Stimulated activated CD8-positive, alpha-beta memory T cell treated with anti-CD3 and anti-CD28 coated beads, Interleukin-2, amount 100 ng/mL, for 1 hour (primary cell): Measurements from ENCODE around the gene PIR.
A peak's percentile ranks its signal among the peaks of the same experiment; 100 is the strongest.

ENCODE experiments used
- DNase-seq, 2 donors: peaks; one replicate each; pipeline ENCODE4 v3.0.0-alpha.2; 2020; ENCODE audit warnings: low read depth in 2 of 2

PIR gene

GRCh38 chrX:15349046-15349445 is 144.1 kb downstream of the PIR start:
- no peak for DNase-seq

DNA sequence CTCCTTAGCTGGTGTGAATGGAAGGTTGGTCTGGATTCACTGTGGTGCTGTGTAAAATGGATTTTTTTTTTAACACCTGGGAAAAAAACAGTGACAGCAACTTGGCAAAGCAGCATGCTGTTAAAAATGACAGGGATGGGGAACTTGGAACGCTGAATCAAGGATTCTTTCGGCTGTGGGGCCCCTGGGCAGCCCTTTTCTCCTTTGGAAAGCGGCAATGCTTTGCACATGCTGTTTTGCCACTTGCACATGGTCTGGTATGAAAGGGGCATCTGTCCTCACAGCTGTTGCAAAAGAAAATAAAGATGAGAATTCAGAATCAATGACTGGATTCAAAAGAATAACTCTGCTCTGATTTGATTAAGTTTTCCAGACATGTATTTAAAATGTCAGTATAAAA is 147.2 kb downstream of the PIR start:
- DNase-seq: no peak

- no peak for DNase-seq
These were observed 149.0 kb downstream of the PIR start for GRCh38 chrX:15344106-15344505.

DNA sequence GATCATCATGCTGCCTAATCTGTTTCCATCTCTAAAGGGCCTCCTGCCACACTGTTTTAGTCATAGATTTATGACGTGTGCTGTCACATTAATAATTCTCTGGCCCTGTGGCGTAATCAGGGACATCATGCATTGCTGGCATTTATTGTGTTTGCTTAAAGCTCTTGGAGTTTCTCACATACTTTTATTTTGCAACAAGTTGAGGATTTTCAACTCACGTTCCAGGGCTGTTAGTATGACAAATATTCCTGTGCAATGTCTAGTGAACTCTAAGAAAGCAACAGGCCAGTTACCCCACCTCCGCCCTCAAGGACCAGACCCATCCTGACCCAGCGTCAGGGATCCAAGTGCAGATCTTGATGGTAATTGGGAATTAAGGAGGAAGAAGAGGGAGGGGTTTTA is 150.1 kb downstream of the PIR start:
- no peak for DNase-seq

- DNase-seq: no peak
These were observed 152.3 kb downstream of the PIR start for GRCh38 chrX:15340867-15341266.

DNA sequence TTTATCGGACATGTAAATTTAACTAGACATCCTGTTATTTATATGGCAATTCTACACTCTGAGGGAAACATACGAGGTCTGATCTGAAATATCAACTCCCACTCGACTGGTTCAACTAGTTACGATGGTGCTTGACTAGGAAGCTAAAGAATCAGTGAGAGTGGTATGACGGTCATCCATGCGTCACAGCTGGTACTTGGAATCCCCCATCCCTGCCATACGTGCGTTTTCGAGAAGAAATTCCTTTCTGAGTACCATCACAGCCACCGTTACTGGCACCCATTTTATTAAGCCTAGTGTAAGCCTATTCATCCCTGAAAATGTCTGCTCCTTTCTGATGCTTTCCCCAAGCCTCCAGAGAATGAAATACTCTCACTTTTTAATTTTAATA is 157.1 kb downstream of the PIR start:
- no peak for DNase-seq

- DNase-seq: peak; percentile 71 to 76
These were observed 157.8 kb downstream of the PIR start, which contains the start of gene PIGA for GRCh38 chrX:15335135-15336022. Gene PIGA (minus strand): TSS chrX:15335523. CDS start chrX:15331930, 3,593 bp downstream.
